Measurements from ENCODE around the gene DOLPP1.

The DOLPP1 gene

GRCh38 chr9:129078691-129079503 is 2.0 kb upstream of the DOLPP1 start:
- ChIA-PET CTCF (interaction anchor here (0.9 kb wide), 1 partner anchor 782 kb away, joined by 3 read pairs; no protein-coding TSS in a partner anchor), POLR2A (no interaction called here)
- Histone ChIP-seq H3K9me3 (ENCODE audit: control insufficient read depth, insufficient read depth, low read depth, low read length) (no peaks in the 10 kb centered on the region), H3K4me1 (ENCODE audit: control insufficient read depth, insufficient read depth, low read length) (0 out of 2 replicates have a peak, but pooled peaks cover 2% of the 10 kb centered on the region), H3K4me3 (ENCODE audit: low read depth, low read length) (no peak overlapping the region), H3K27ac (ENCODE audit: extremely low read depth, low read depth, low read length) (no peak overlapping the region), H3K36me3 (ENCODE audit: control insufficient read depth in 2 of 2, insufficient read depth in 1 of 2, low read length in 2 of 2) (peaks cover 0 to 7% of the 10 kb centered on the region in 2 experiments; a peak in 1 of 3 replicates)
- TF ChIP-seq ZBTB20 (tag by site-specific recombination; IDR thresholded peaks at IDR 0.05) = peak; percentile 88
- TF ChIP-seq TRIM28 (IDR thresholded peaks at IDR 0.05; ENCODE audit: borderline replicate concordance, low read length) = no peak
- peak; percentile 26; the same call in 1 of the 2 replicates for TF ChIP-seq WT1 (tag by site-specific recombination; IDR thresholded peaks at IDR 0.05)

DNA sequence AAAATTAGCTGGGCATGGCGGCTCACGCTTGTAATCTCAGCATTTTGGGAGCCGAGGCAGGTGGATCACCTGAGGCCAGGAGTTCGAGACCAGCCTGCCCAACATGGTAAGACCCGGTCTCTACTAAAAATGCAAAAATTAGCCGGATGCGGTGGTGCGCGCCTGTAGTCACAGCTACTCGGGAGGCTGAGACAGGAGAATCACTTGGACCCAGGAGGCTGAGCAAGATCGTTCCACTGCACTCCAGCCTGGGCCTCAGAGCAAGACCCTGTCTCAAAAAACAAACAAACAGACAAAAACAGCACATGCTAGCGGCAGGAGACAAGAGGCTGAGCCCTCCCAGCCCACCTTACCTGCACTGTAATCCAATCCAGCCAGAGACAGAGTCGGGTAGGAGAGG is 1.1 kb upstream of the DOLPP1 start:
- TF ChIP-seq YY2 (tag by site-specific recombination; IDR thresholded peaks at IDR 0.05) (no peak), ZNF121 (tag by site-specific recombination; IDR thresholded peaks at IDR 0.05) (0 out of 2 replicates have a peak, but pooled peaks have one; percentile 51), ZSCAN23 (tag by site-specific recombination; IDR thresholded peaks at IDR 0.05) (no peak), GLI2 (tag by site-specific recombination; IDR thresholded peaks at IDR 0.05; ENCODE audit: borderline replicate concordance, low read depth) (no peak), KLF8 (tag by site-specific recombination; IDR thresholded peaks at IDR 0.05) (no peak), BCL11B (tag by site-specific recombination; IDR thresholded peaks at IDR 0.05; ENCODE audit: low read depth) (no peak)
- TF ChIP-seq, protein P1, sequence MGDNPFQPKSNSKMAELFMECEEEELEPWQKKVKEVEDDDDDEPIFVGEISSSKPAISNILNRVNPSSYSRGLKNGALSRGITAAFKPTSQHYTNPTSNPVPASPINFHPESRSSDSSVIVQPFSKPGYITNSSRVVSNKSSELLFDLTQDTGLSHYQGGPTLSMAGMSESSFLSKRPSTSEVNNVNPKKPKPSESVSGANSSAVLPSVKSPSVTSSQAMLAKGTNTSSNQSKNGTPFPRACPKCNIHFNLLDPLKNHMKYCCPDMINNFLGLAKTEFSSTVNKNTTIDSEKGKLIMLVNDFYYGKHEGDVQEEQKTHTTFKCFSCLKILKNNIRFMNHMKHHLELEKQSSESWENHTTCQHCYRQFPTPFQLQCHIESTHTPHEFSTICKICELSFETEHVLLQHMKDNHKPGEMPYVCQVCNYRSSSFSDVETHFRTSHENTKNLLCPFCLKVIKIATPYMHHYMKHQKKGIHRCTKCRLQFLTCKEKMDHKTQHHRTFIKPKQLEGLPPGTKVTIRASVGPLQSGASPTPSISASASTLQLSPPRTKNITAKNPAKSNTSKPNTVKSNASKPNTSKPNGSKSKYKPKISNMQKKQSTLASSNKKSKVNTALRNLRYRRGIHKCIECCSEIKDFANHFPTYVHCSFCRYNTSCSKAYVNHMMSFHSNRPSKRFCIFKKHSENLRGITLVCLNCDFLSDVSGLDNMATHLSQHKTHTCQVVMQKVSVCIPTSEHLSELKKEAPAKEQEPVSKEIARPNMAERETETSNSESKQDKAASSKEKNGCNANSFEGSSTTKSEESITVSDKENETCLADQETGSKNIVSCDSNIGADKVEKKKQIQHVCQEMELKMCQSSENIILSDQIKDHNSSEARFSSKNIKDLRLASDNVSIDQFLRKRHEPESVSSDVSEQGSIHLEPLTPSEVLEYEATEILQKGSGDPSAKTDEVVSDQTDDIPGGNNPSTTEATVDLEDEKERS (tag by site-specific recombination; IDR thresholded peaks at IDR 0.05) = peak; percentile 49; the same call in 1 of the 2 replicates
- H3K36me3 ChIP-seq (ENCODE audit: control insufficient read depth in 2 of 2, insufficient read depth in 1 of 2, low read length in 2 of 2) = peaks cover 0 to 14% of the 10 kb centered on the region in 2 experiments; a peak in 1 of 3 replicates
- no peaks in the 10 kb centered on the region for H3K9me3 ChIP-seq (ENCODE audit: control insufficient read depth, insufficient read depth, low read depth, low read length)
- H3K4me1 ChIP-seq (ENCODE audit: control insufficient read depth, insufficient read depth, low read length) = 0 out of 2 replicates have a peak, but pooled peaks cover 2% of the 10 kb centered on the region
- H3K4me3 ChIP-seq (ENCODE audit: low read depth, low read length) = peak overlapping the region; percentile 78
- H3K27ac ChIP-seq (ENCODE audit: extremely low read depth, low read depth, low read length) = no peak overlapping the region
- ChIA-PET POLR2A (interaction anchor here (1.4 to 2.4 kb wide), 5 partner anchors 11 to 44 kb away, joined by 4 to 23 read pairs (median 16); partner anchors contain the start of genes CRAT, MIGA2 and PTPA), CTCF (interaction anchor here (1.5 kb wide), 1 partner anchor 14 kb away, joined by 3 read pairs; no protein-coding TSS in a partner anchor)

DNA sequence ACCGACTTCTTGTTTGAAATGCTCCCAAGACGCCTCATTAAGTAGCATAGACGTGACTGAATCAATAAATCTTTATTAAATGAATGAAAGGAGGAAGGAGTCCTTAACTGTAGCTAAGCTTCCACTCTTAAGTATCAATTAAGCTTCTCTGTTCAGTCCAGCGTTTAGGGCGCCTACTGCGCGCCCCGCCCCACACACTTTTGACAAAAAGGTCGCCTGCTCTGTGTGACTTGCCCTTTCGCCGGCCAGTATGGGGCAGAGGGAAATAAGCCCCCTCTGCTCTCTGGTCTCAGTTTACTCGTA is 662 bp upstream of the DOLPP1 start:
- Histone ChIP-seq H3K4me3 (ENCODE audit: low read depth, low read length) (peak overlapping the region; percentile 78), H3K4me1 (ENCODE audit: control insufficient read depth, insufficient read depth, low read length) (0 out of 2 replicates have a peak, but pooled peaks cover 2% of the 10 kb centered on the region), H3K27ac (ENCODE audit: extremely low read depth, low read depth, low read length) (no peak overlapping the region), H3K9me3 (ENCODE audit: control insufficient read depth, insufficient read depth, low read depth, low read length) (no peaks in the 10 kb centered on the region), H3K36me3 (ENCODE audit: control insufficient read depth in 2 of 2, insufficient read depth in 1 of 2, low read length in 2 of 2) (peaks cover 0 to 19% of the 10 kb centered on the region in 2 experiments; a peak in 1 of 3 replicates)
- ChIA-PET CTCF (interaction anchor here (1.0 to 1.5 kb wide), 2 partner anchors 14 to 36 kb away, joined by 3 to 4 read pairs; no protein-coding TSS in a partner anchor), POLR2A (interaction anchor here (0.6 to 2.4 kb wide), 14 partner anchors 8 to 697 kb away, joined by 3 to 23 read pairs (median 10); partner anchors contain the start of genes CRAT, MIGA2, PTPA and SH3GLB2)
- TF ChIP-seq GFI1B (tag by site-specific recombination; IDR thresholded peaks at IDR 0.05) (no peak), ZNF423 (tag by site-specific recombination; IDR thresholded peaks at IDR 0.05) (0 out of 2 replicates have a peak, but pooled peaks have one; percentile 31), GLIS1 (tag by site-specific recombination; IDR thresholded peaks at IDR 0.05) (no peak), ZNF785 (tag by site-specific recombination; IDR thresholded peaks at IDR 0.05) (no peak), ZNF19 (tag by site-specific recombination; IDR thresholded peaks at IDR 0.05; ENCODE audit: low read depth) (no peak), ZNF514 (tag by site-specific recombination; IDR thresholded peaks at IDR 0.05) (no peak), ZNF302 (tag by site-specific recombination; IDR thresholded peaks at IDR 0.05; ENCODE audit: low read depth) (no peak), ZNF26 (tag by site-specific recombination; IDR thresholded peaks at IDR 0.05) (no peak)
- TF ChIP-seq, protein P2, sequence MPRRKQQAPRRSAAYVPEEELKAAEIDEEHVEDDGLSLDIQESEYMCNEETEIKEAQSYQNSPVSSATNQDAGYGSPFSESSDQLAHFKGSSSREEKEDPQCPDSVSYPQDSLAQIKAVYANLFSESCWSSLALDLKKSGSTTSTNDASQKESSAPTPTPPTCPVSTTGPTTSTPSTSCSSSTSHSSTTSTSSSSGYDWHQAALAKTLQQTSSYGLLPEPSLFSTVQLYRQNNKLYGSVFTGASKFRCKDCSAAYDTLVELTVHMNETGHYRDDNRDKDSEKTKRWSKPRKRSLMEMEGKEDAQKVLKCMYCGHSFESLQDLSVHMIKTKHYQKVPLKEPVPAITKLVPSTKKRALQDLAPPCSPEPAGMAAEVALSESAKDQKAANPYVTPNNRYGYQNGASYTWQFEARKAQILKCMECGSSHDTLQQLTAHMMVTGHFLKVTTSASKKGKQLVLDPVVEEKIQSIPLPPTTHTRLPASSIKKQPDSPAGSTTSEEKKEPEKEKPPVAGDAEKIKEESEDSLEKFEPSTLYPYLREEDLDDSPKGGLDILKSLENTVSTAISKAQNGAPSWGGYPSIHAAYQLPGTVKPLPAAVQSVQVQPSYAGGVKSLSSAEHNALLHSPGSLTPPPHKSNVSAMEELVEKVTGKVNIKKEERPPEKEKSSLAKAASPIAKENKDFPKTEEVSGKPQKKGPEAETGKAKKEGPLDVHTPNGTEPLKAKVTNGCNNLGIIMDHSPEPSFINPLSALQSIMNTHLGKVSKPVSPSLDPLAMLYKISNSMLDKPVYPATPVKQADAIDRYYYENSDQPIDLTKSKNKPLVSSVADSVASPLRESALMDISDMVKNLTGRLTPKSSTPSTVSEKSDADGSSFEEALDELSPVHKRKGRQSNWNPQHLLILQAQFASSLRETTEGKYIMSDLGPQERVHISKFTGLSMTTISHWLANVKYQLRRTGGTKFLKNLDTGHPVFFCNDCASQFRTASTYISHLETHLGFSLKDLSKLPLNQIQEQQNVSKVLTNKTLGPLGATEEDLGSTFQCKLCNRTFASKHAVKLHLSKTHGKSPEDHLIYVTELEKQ (tag by site-specific recombination; IDR thresholded peaks at IDR 0.05; ENCODE audit: borderline replicate concordance) = no peak
- TF ChIP-seq, protein P3, sequence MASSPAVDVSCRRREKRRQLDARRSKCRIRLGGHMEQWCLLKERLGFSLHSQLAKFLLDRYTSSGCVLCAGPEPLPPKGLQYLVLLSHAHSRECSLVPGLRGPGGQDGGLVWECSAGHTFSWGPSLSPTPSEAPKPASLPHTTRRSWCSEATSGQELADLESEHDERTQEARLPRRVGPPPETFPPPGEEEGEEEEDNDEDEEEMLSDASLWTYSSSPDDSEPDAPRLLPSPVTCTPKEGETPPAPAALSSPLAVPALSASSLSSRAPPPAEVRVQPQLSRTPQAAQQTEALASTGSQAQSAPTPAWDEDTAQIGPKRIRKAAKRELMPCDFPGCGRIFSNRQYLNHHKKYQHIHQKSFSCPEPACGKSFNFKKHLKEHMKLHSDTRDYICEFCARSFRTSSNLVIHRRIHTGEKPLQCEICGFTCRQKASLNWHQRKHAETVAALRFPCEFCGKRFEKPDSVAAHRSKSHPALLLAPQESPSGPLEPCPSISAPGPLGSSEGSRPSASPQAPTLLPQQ (tag by site-specific recombination; IDR thresholded peaks at IDR 0.05) = 0 out of 2 replicates have a peak, but pooled peaks have one; percentile 15

Measured in HEK293 (cell line).